Umbilical cord (tissue), 2 donors: ENCODE data around the gene MAP3K13. TPM values are rescaled to one million over a fixed set of nuclear protein-coding genes. Genes with fewer than 3 reads are reported as not detected.

ENCODE experiments used
- DNase-seq: peaks from one replicate; pipeline ENCODE4 v3.0.0-alpha.2; 2015; ENCODE audit warnings: low spot score
- total RNA-seq: library from RNA; depleted of rRNA; stranded (reverse); fragments of >200 nt; gene quantifications from one replicate; pipeline ENCODE4 v1.2.3, GENCODE V29; 2014; ENCODE audit warnings: low replicate concordance; ENCODE audit not compliant: insufficient read depth

The MAP3K13 gene
- 28.4 TPM for total RNA-seq

GRCh38 chr3:185362850-185363661 is at the start of gene MAP3K13:
Gene MAP3K13, plus strand, starts transcription at chr3:185363136. Its CDS starts 65,446 bp downstream, at chr3:185428582.
- DNase-seq, result peak; percentile 96

DNA sequence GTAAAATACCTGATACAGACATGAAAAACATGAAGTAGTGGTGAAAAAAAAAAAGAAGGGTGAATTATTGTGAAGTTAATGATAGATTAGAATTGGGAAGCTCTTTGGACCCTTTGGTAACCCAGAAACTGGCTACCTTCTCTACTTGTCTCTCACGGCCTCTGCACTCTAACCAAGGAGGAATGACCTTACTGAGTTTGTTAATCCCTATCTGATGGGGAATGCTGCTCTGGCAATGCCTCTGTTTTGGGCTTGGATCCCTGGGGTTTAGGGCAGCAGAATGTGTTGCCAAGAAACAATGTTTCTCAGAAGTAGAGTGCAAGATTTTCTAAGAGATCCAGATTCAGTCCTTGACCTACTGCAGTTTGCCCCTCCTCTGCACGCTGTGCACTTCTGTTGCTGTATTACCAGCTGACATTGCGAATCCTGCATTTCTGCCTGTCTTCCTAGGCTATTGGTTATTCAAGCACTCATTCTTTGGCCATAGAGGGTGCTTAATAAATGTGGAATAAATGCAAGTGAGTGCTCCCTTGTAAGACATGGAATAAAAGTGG is 49.2 kb upstream of the MAP3K13 start:
- DNase-seq, result peak; percentile 3

- DNase-seq, result peak; percentile 19
These were observed 46.1 kb upstream of the MAP3K13 start for GRCh38 chr3:185316740-185317412.

- DNase-seq, result no peak
These were observed 45.3 kb upstream of the MAP3K13 start for GRCh38 chr3:185317674-185318073.

- peak; percentile 31 for DNase-seq
These were observed 44.8 kb upstream of the MAP3K13 start for GRCh38 chr3:185318141-185318540.

GRCh38 chr3:185319801-185320200 is 43.1 kb upstream of the MAP3K13 start:
- DNase-seq, result no peak

GRCh38 chr3:185320949-185321348 is 42.0 kb upstream of the MAP3K13 start:
- DNase-seq, result no peak

DNA sequence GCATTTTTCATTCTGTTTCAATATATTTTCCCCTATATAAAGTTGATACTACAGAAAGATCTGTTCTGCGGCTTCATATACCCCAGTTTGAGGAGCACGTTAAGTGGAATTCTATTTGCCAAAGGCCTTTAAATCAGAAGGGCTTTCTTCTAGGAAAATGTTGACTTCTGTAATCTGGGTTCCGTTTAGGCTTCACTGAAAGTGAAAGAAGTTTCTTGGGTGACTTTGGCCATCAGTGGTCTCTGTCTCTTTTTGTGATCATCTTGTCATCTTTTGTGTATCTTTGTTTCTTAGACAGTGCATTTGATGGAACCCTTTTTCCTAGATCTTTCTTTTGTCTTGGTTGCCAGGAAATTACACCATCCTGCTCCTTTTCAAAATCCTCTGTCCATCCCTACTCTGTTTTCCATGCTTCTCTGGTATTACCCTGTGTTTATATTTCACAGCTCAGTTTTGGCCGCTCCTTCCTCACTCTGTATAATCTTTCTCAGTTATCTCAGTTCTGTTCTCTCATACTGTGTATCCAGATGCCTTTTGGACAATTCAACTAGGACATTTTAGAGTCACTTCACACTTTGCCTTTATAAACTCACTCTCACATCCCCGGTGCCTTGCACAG is 40.7 kb upstream of the MAP3K13 start:
- no peak for DNase-seq

GRCh38 chr3:185325946-185326791 is 36.8 kb upstream of the MAP3K13 start:
- no peak for DNase-seq

- DNase-seq, result no peak
These were observed 35.9 kb upstream of the MAP3K13 start for GRCh38 chr3:185327062-185327461.

DNA sequence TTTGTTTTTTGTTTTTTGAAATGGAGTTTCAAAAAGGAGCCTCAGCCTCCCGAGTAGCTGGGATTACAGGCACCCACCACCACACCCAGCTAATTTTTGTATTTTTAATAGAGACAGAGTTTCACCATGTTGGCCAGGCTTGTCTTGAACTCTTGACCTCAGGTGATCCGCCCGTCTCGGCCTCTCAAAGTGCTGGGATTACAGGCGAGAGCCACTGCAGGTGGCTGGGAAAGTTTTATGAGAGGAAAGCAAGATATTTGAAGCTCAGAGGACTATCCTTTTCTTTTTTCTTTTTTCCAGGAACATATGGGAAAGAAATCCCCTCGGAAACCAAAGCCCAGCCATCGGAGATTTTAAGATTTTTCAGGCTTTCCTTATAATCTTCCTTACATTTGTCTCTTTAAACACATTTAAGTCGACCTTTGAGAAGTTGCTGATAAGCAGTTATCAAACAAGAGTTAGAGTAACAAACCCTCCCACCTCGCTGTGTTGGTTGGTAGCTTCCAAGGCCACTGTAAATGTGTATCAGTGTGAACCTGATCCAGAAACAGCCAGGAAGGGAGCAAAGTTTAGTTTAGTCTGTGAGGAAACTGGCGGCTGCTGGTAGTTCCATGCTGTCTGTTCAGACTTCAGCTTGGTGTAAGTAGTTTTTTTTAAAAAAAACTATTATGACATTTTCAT is 34.5 kb upstream of the MAP3K13 start:
- peak; percentile 63 for DNase-seq

- DNase-seq, result no peak
These were observed 32.7 kb upstream of the MAP3K13 start for GRCh38 chr3:185330238-185330637.

DNA sequence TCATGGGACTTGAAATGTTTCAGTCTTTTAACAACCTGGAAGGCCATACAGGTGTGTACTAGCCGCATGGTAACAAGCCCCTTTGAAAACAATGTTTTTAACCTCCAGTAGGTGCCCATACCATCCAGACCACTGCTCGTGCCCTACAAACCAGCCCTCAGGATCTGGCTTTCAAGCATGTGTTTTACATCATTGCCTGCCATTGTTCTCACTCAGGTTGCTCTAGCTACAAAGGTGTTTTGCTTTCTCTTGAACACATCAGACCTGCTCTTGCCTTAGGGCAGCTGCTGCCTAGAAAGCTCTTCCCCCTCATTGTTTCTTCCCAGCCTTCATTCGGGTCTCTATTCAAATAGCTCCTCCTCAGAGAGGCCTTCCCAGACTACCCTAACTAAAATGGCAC is 32.3 kb upstream of the MAP3K13 start:
- DNase-seq, result peak; percentile 8

GRCh38 chr3:185332026-185332735 is 30.8 kb upstream of the MAP3K13 start:
- peak; percentile 15 for DNase-seq

GRCh38 chr3:185335799-185336198 is 27.1 kb upstream of the MAP3K13 start:
- DNase-seq, result peak; percentile 28

GRCh38 chr3:185337231-185337816 is 25.6 kb upstream of the MAP3K13 start:
- no peak for DNase-seq

- DNase-seq, result no peak
These were observed 23.0 kb upstream of the MAP3K13 start for GRCh38 chr3:185339945-185340344.

- no peak for DNase-seq
These were observed 22.2 kb upstream of the MAP3K13 start for GRCh38 chr3:185340751-185341150.

DNA sequence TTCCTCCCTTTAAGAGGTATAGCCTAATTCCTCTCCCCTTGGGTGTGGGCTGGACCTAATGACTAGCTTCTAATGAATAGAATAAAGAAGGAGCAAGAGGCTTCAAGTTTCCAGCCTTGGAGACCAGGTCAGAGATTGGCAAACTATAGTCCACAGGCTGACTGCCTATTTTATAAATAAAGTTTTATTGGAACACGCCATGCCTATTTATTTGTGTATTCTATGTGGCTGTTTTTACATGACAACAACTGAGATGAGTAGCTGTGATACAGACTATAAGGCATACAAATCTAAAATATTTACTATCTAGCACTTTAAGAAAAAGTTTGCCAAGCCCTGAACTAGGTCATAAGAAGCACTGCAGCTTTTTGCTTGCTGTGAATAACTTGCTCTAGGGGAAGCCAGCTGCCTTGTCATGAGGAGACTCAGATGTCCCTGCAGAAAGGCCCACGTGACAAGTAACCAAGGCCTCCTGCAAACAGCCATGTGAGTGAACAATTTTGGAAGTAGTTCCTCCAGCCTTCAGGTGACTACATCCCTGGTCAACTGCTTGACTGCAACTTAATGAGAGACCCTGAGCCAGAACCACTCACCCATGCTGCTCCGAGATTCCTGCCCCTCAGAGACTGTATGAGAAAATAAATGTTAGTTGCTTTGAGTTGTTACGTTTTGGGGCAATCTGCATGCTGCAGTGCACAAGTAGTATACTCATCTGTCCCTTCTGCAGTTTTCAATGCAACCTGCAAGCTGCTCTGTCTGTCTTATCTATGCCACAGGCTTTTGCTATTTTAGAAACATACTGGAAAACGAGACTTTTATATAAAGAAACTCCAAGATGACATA is 21.1 kb upstream of the MAP3K13 start:
- DNase-seq, result no peak
